GM15510 (cell line): Measurements from ENCODE around the gene CDKL5.

Experiments
- POLR2A ChIP-seq: IDR thresholded peaks from 3 replicates; pipeline ENCODE4 v1.6.1; 2011; ENCODE audit warnings: borderline replicate concordance; ENCODE audit not compliant: insufficient read length; ENCODE audit errors: extremely low read depth

CDKL5 gene

GRCh38 chrX:18425199-18426003 lies at the start of gene CDKL5:
TSS of gene CDKL5 (plus strand) at chrX:18425608. CDS start at chrX:18507097, 81,489 bp downstream.
- peak; percentile 30 for TF ChIP-seq POLR2A

DNA sequence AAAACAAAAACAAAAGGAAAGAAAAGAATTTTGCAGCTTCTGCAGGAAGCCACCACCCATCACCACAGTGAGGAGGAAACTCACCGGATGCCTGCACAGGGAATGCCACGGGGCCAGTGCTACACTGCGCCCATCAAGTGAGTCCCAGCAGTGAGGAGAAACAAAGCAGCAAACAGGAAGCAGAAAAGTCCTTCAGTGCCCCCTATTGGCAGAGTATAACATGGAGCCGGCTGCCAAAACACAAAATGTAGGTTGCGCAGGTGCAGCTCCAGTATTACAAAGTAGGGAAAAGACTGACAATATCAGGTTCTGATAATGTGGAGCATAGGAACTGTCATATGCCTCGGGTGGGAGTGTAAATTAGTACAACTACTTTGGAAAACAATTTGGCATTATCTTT lies 47.6 kb upstream of the CDKL5 start:
- TF ChIP-seq POLR2A = no peak

DNA sequence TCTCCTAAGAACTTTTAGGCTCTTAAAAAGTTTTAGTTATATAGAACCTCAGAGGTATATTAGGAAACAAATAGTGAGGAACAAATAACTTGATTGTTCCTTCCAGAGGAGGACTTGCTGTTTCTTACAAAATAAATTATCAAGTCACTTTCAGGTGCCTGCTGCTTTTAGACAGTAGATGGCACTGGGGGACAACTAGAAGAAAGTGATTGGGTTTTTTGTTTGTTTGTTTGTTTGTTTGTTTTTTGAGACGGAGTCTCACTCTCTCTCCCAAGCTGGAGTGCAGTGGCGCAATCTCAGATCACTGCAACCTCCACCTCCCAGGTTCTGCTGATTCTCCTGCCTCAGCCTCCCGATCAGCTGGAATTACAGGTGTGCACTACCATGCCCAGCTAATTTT lies 35.4 kb upstream of the CDKL5 start:
- no peak for TF ChIP-seq POLR2A

GRCh38 chrX:18390941-18391538 lies 34.4 kb upstream of the CDKL5 start:
- no peak for TF ChIP-seq POLR2A

DNA sequence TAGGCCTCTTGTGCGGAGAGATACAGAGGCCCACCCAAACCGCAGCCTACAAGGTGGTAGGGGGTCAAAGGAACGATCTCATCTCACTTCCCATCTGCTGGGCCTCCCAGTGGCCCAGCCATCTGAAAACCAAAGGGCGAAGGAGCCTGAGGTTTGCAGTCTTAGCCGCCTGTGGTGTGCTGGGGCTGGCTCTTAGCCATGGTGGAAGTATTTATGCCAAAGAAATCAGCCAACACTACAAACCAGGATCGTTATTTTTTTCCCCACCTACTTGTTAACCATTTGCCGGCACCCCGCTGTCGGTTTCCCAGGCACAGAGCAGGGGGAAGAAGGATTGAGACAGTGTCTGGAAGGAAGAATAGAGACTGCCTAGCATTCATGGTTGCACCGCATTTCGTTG lies 30.9 kb upstream of the CDKL5 start:
- TF ChIP-seq POLR2A = no peak

GRCh38 chrX:18401848-18402213 lies 23.6 kb upstream of the CDKL5 start:
- TF ChIP-seq POLR2A = no peak

DNA sequence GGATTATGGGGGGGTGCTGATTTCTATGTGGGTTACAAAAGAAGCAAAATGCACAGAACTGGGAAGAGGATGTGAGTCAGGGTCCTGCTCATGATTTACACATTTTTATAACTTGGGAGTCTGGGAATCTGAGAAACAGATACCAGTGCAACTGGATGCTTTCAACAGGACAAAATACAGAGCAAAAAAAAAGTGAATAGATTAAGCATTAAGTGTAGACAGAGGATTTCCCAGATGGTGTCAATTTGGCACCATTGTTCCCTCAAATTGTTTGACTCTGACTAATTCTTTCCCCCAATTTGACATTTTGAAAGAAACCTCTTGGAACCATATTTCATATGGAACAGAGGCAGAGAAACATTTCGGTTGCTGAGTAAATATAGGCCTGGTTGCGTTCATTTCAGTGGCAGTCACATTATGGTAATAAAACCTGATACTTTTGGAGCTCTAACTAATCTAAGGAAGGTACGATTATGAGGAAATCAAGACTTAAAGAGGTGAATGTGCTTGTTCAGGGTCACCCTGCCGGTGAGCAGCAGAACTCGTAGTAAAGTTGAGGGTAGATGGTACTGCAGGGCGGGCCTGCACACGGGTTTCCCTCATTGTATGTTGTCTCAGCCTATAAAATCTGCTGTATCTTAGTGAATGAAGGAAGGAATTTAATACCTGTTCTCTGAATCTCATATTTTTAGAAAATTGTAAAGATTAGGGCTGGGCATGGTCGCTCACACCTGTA lies 18.7 kb upstream of the CDKL5 start:
- no peak for TF ChIP-seq POLR2A

- no peak for TF ChIP-seq POLR2A
These were observed 15.4 kb upstream of the CDKL5 start for GRCh38 chrX:18410038-18410437.

DNA sequence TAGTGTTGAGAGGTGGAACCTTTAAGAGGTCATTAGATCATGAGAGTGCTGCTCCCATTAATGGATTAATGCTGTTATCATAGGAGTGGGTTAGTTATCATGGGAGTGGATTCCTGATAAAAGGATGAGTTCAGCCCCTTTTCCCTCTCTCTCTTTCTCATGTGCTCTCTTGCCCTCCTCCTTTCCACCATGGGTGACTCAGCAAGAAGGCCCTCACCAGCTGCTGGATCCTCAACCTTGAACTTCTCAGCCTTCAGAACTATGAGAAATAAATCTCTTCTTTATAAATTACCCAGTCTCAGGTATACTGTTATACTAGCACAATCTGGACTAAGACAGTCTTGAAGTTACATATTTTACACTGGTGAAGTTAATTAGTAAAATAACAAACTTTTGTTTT lies 10.0 kb upstream of the CDKL5 start:
- TF ChIP-seq POLR2A = no peak

- TF ChIP-seq POLR2A = no peak
These were observed 3.1 kb upstream of the CDKL5 start for GRCh38 chrX:18422325-18422724.

GRCh38 chrX:18422886-18423285 lies 2.5 kb upstream of the CDKL5 start:
- TF ChIP-seq POLR2A = no peak

DNA sequence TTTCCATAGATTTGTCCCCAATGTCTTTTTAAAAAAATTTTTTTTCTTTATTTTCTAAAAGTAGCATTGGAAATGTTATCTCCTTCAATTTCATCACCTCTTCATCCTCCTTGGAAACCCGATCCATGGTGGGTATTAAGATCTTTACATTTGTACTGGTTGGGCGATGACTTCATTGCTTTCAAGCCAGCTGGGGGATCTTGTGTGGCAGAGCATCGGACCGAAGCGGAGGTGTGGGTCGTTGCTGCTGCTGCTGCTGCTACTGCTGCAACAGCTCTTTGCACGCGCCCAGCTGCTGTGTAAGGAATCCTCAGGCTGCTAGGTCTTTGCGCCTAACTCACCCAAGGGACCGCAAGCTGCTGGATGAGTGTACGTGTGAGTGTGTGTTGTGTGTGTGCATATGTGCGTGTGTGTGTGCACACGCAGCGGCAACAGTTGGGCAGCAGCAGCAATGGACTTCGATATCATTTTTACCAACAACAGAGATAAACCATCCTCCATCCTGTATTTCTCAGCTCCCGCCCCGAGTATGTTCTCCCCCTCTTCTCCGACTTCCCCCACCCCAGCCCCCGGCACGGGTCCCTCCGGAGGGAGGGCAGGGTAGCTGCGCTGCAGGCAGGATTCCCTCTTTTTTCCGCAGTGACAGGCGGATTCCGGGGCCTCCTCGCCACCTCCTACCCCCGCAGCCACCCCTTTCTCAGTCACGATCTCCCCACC lies 768 bp upstream of the CDKL5 start:
- TF ChIP-seq POLR2A = no peak

DNA sequence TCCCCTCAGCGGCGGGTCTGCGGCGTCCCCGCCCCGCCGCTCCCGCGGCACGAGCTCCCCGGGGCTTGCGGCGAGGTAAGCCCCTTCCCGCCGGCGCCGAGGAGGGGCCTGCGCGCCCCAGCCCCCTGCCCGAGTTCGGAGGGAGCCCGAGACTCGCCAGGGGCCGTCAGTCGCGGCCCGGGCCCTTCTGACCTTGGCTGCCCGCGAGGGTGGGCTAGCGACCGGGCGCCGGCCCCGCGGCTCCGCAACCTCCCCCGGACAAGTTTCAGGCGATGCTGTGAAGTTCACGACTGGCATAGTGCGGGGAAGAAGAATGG lies 554 bp downstream of the CDKL5 start:
- TF ChIP-seq POLR2A = no peak

- no peak for TF ChIP-seq POLR2A
These were observed 2.6 kb downstream of the CDKL5 start for GRCh38 chrX:18428006-18428405.

- TF ChIP-seq POLR2A = no peak
These were observed 9.5 kb downstream of the CDKL5 start for GRCh38 chrX:18434896-18435295.
